GM21381 (cell line): ENCODE measurements around the gene TRDN.
"Not testable (repeated sequence)": the region's sequence is repeated elsewhere in the genome, so short reads cannot be mapped to it uniquely, and the experiment has no call there.

Experiments
- ATAC-seq: cut with Tn5 transposase; IDR thresholded peaks from one replicate; pipeline ENCODE4 v1.9.1; 2021; ENCODE audit warnings: mild to moderate bottlenecking, moderate library complexity; ENCODE audit not compliant: unreplicated experiment

The TRDN gene

DNA sequence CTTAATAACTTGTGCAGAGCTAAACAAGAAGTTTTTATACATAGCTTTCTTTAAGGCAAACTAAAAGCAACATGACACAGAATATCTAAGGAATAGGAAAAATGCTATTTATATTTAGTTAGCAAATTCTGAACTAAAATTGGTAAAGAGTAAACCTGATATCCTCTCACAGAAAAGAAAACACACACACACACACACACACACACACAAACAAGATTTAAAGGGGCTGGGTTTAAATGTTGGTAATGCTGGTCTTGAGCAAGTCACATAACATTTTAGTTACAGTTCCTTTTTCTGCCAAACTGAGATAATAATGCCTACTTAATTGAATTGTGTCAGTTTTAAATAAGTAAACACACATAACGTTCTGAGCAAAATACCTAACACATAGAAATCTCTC, 1.6 kb downstream of the TRDN start:
- ATAC-seq = no peak

DNA sequence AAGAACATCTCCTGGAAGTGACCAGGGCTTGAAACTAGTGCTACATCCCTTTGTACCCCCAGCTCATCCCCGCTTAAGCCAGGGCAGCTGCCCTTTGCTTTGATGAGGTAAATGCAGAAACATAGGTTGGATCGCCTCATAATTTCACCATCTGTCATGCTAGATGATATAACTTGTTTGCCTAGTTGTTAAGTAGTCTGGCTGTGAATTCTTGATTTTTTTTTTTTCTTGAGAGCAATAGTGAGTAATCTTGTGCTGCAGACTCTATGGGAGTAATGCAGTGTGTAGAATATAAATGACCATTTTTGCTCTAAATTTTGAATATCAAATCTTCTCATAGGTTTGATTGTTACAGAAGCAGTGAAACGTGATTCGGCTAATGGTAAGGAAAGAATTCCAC, 4.1 kb downstream of the TRDN start:
- ATAC-seq = no peak

DNA sequence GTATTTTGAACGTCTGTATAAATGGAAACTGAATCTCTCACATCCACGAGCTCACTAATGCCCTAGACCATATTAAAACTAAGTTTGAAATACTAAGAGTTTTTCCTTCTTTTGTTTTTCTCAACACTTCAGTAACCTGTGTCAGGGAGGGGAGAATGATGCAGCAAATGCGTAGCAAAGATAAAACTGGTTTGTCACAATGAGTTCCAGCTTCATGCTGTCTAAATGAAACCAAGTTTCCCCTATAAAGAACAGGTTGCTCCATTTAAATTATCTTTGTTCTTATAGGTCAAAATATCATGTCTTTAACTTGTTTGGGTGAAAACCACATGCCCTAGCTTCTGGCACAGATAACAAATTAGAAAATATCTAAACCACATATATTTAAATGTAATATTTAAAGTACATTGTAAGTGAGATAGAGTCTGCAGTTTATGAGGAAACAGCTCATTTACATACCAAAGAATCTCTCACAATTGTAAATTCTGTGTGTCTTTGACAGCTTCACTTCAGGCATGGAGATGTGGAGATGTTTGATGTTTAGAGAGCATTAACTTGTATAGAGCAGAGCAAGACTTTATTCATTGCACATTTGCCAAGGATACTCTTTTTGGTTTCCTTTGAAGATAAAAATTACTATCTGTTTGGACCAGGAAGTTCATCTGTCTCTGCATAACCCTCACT, 7.3 kb downstream of the TRDN start:
- no peak for ATAC-seq

DNA sequence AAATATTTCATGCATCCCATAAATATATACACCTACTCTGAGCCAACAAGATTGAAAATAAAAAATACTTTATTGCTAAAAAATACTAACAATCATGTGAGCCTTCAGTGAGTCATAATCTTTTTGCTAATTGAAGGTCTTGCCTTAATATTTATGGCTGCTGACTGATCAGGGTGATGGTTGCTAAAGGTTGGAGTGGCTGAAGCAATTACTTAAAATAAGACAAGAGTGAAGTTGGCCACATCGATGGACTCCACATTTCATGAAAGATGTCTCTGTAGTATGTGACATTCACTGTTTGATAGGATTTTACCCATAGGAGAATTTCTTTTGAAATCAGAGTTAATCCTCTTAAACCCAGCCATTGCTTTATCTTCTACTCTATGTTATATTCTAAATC, 11.1 kb downstream of the TRDN start:
- ATAC-seq = no peak

DNA sequence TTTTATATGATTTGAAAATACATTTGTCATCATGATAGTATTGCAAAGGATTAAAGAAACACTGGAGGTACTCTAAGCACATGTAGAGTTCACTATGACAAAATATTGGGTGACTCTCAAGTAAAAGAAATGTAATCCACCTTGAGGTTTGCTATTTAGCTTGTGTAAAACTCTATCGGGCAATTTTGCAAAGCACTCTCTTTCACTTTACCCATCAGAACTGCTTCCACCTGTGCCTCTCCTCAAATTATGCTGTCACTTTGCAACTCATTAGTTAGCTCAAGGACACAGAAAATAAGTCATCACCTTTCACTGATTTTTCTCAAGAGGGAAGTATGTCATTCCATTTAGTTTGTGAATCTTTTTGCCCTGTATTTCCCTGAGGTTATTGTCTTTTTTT, 14.0 kb downstream of the TRDN start:
- ATAC-seq = no peak

DNA sequence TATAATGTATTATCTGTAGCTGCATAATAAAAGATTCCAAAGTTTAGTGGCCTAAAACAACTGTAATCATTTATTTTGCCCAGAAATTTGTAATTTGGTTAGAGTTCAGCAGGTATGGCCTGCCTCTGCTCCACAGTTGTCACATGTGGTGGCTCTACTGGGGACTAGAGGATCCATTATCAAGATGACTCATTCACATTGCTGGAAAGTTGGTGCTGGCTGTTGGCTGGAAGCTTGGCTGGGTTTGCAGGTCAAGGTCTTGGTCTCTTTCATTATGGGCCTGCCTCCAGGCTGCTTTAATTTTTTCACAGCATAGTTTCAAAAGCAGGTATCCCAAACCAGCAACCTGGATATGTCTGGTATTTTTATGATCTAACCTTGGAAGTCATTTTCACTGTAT, 17.6 kb downstream of the TRDN start:
- ATAC-seq = no peak

DNA sequence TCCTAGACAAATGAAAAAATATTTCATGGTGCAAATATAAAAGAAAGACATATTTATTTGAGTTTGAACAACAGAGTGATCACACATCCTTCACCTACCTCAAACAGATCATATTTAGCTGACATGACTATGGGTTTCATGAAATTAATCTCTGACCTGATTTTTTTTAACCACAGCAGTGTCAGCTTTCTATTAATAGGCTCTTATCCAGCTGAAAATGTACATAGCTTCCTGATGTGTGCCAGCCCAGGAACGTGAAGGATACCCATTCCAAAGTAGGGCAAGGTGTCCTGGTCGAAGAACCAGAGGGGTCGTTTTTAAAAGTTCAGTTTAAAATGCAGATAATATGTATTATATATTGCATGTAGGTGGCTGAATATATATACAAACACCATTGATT, 19.8 kb downstream of the TRDN start:
- ATAC-seq = no peak

DNA sequence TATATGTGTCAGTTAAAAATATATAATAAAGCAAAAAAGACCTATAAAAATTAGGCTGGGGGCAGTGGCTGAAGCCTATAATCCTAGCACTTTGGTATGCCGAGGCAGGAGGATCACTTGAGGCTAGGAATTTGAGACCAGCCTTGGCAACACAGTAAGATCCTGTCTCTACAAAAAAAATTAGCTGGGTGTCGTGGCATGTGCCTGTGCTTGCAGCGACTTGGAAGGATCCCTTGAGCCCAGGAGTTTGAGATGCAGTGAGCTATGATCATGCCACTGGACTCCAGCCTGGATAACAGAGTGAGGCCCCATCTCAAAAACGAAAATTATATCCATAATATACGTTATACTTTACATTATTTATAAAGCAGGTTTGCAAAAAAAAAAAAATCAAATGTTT, 20.7 kb downstream of the TRDN start:
- no peak for ATAC-seq

DNA sequence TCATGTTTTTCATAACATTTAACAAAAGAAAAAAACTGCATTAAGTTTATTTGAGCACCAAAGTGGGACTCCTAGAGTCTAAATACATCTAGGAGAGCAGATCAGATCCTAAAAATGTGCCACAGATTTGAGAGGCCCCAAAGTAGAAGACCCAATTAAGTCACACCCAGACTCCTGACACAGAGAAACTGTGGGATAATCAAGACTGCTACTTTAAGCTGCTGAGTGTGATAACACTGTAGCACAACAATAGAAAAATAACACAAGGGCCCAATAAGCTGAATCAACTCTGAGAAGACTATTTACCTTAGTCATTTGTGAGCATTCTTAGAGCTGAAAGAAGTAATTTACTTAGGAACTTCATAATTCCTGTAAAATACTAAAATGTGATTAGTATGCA, 26.0 kb downstream of the TRDN start:
- no peak for ATAC-seq

DNA sequence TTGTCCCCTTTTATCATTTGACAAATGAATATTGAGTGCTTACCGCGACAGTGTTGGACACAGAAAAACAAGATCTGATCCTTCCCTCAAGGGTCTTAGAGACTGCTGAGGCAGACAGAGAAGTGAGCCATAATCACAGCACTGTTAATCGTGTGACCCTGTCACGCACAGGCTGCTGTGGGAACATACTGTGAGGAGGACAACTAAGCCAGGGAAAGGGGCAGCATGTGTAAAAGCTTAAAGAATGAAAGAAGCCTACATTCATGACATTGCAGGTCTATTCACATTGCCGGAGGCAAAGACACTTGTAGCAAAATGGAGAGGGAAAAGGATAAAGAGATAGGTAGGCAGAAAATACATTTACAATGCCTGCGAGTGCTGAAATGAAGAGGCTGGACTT, 32.7 kb downstream of the TRDN start:
- ATAC-seq = no peak

DNA sequence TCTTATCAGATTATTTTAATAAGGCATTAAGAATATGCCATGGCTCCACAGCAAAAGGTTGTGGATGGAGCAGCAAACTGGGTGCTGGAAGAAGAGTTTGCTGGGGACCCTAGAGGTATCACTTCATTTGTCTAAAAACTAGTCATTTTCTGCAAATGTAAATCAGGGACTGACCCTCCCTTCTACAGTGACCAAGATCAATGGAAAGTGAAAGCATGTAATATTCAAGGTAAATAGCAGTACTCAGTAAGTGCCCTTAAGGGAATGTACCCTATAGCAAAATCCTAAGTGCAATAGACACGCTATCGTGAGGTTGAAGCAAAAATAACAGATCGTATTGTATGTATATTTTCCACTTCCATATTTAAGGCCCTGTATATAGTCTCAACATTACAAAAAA, 38.7 kb downstream of the TRDN start:
- no peak for ATAC-seq

DNA sequence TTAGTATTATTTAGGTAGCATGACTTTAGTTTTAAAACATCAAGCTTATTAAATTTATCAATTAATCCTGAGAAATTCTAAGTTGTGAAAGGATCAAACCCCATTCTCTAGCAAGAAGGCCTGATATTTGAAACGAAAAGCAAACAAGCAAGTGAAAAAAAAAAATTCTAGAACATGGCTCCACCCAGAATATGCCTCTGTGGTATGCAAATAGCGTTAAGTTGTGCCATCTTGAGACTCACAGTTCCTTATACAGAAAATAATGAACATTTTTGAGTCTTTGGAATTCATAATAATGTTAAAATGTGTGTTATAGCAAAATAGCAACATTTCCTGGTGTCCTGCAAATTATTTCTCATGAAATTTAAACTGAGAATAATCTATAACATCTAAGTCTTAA, 42.0 kb downstream of the TRDN start:
- no peak for ATAC-seq

DNA sequence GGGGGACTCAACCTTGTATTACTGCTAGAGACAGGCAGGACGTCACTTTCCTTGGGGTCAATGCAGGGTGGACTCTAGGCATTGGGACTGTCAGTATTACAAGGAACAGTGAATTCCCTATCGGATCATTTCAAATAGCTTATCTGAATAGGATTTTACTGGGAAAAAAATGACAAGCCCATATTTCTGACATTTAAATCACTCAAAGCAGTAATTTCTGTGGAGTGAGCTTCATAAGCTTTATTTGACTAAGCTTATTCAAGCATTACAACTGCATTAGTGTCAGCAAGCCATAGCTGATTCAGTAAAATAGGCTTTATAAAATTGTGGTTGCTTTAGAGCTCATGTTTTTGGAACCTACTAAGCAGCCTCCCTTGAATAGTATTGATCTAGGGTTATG, 44.3 kb downstream of the TRDN start:
- ATAC-seq = no peak

DNA sequence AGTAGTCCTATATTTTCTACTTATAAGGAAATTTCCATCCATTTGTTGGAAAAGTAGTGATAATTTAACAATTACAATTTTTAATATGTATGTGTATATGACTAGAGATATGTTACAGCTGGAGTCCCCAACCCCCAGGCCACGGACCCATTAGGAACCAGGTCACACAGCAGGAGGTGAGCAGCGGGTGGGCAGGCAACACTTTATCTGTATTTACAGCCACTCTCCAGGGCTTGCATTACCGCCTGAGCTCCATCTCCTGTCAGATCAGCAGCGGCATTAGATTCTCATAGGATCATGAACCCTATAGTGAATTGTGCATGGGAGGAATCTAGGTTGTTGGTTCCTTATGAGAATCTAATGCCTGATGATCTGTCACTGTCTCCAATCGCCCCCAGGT, 46.8 kb downstream of the TRDN start:
- ATAC-seq = no peak

DNA sequence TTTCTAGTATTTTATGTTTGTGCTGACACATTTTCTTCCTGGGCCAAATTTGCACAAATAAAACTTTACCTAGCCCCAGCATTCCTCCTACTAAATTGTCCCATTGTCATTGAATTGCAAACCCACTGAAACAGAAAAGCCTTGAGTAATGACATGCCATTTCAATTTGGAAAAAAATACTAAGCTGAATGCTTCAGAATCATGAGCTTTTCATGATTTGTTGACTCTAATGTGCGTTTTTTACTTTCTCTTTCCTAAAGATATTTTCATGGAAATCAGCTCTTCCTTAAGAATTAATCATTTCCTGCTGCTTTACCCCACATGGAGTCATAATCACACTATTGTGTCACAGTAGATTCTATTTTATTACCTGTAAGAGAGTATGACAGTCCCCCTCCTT, 47.4 kb downstream of the TRDN start:
- ATAC-seq = no peak

DNA sequence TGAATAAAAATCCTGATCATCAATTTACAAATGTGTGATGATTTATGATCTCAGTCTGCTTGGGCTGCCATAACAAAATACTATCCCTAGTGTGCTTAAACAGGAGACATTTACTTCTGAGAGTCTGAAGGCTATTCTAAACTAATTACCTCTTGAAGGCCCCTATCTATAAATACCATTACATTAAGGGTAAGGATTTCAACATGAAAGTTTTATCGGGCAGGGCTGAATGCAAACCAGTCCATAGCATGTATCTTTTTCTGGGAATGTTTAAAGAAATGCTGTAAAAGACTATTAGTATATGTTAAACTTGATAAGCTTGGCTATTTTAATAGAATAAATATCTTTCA, 48.2 kb downstream of the TRDN start:
- ATAC-seq = no peak

DNA sequence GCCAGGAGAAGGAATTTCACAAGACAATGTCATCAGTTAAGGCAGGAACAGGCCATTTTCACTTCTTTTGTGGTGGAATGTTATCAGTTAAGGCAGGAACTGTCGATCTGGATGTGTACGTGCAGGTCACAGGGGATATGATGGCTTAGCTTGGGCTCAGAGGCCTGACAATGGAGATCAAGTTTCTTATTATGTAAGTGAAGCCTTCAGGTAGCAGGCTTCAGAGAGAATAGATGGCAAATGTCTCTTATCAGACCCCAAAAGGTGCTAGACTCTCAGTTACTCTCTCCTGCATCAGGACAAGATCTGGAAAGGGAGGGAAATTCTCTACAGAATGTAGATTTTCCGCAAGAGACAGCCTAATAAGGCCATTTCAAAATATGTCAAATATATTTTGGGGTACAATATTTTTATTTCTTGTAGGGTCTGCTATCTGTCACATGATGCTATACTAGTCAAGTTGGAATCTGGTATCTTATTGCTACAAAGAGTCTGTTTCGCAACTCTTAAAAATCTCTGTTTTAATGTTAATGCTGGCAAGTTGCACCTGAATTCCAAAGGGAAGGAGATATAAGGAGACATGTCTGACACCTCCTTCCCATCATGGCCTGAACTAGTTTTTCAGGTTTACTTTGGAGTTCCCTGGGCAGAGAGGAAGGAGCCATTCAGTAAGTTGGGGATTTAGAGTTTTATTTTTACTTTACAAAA, 48.8 kb downstream of the TRDN start:
- ATAC-seq = no peak

DNA sequence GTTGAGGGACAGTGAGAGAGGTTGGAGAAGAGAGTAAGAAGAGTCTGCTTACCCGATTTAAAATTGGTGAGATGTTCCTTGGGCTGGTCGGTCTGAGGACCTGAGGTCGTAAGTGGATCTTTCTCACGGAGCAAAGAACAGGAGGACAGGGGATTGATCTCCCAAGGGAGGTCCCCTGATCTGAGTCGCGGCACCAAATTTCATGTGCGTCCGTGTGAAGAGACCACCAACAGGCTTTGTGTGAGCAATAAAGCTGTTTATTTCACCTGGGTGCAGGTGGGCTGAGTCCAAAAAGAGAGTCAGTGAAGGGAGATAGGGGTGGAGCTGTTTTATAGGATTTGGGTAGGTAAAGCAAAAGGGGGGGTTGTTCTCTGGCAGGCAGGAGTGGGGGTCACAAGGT, 49.3 kb downstream of the TRDN start:
- not testable (repeated sequence) for ATAC-seq

DNA sequence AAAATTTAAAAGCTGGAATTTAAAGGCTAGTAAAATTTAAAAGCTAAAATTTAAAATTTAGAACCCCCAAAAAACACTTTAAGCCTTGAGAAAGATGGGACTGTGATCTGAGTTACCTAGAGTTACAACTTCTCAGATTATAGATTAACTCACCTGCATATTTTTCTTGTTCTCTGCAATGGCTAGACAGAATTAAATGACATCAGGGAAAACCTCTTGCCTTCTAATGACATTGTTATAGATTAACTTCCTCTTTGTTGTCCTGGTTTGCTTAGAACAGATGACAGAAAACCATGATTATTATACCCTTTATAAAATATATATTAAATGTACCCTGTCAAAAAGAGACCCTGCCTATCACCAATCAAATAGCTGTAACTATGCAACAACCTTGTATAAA, 56.4 kb downstream of the TRDN start:
- no peak for ATAC-seq

DNA sequence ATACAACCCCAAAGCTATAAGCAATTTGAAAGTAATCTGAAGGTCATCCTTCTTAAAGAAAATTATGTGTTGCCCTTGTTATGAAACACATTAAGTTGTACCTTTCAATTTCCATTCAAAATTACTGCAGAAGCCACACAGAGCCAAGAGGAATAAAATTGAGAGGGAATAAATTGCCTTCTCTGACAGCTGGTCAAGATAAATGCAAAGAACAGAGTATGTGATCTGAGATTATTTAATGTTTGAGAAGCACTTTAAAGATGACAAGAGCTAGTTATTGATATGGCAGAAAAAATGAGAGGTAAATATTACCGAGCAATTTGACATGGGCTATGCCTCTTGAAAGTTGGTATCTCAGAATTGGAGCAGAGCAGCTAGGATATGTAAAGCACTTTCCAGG, 61.6 kb downstream of the TRDN start:
- ATAC-seq = no peak

DNA sequence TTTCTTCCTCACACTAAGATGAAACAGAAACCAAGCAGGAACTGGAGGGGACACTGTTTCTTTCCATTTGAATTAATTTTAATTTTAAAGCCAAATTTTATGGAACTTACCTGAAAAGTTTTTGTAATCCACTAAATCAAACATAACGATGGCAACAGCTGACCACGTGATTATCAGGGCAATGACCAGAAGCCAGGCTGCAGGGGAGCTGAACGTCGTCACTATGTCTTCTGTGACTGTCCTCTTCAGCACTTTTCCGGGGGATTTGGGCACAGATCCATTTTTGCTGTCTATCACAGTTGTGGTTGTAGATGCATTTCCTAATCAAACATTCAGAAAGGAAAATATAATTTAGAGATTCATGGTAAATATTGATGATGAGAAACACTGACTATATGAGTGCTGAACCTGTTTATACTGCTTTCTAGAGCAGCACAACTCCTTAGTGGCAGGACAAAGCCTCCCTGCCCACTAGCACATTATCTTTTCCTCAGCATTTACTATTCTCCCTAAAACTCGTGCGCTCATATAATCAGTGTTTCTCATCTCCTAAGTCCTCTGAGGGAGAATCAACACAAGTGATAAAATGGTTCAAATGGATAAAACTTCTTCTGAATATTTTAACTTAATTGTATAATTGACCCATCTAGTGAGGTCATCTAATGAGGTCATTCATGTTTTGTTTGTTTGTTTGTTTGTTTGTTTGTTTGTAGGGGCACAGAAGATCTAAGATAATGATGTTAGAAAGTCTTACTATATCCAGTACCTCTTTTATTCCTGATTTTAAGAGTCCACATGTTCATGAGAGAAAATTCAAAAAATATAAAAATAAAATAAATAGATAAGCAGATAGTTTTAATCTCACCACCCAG, 65.7 kb downstream of the TRDN start:
- no peak for ATAC-seq

DNA sequence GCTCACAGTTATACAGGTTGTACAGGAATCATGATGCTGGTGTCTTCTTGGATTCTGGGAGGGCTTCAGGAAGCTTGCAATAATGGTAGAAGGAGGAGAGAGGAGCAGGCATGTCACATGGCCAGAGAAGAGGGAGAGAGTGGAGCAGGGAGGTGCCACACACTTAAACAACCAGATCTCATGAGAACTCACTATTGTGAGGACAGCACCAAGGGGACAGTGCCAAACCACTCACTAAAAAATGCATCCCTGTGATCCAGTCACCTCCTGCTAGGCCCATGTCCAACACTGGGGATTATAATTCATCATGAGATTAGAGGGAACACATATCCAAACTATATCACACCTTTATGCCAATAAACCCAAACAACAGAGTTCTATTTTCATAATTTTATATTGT, 67.2 kb downstream of the TRDN start:
- ATAC-seq = no peak
